Astrocyte of the spinal cord (primary cell): ENCODE data around the gene MSRB3.

Experiments
- DNase-seq: peaks from one replicate; pipeline ENCODE4 v3.0.0; 2011; ENCODE audit warnings: low read depth, low spot score
- H3K4me3 ChIP-seq: 2 replicates; pipeline ENCODE4 v1.5.1; 2011; ENCODE audit warnings: low read depth, mild to moderate bottlenecking, low read length, moderate library complexity
- in situ Hi-C: cut with HindIII; loops from 2 replicates; pipeline ENCODE4 v1.10.0; 2017; ENCODE audit warnings: low sequenced_read_pairs
- TF ChIP-seq, protein P1 (sequence below): IDR thresholded peaks from 2 replicates; pipeline ENCODE4 v1.5.1; 2012; ENCODE audit warnings: low read depth, mild to moderate bottlenecking, low read length, inconsistent platforms

MSRB3 gene

DNA sequence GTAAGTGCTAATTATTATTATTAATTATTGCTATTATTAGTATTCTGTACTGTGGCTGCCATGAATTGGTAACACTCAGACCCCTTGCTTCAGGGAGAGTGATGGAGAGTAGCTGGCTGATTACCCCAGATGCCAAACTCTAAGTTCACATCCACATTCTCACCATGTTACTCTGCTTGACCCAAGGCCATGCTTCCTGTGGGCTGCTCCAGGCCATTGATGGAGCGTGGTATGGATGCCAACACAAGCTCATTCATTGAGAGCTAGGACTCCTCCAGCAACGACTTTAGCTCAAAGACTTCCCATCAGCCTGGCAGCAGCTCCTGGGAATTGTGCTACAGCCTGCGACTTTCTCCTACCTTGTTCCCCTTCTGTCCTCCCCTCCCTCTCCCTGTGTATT, 233.4 kb downstream of the MSRB3 start:
- in situ Hi-C loops, result no loop called here
- TF ChIP-seq, protein P1, sequence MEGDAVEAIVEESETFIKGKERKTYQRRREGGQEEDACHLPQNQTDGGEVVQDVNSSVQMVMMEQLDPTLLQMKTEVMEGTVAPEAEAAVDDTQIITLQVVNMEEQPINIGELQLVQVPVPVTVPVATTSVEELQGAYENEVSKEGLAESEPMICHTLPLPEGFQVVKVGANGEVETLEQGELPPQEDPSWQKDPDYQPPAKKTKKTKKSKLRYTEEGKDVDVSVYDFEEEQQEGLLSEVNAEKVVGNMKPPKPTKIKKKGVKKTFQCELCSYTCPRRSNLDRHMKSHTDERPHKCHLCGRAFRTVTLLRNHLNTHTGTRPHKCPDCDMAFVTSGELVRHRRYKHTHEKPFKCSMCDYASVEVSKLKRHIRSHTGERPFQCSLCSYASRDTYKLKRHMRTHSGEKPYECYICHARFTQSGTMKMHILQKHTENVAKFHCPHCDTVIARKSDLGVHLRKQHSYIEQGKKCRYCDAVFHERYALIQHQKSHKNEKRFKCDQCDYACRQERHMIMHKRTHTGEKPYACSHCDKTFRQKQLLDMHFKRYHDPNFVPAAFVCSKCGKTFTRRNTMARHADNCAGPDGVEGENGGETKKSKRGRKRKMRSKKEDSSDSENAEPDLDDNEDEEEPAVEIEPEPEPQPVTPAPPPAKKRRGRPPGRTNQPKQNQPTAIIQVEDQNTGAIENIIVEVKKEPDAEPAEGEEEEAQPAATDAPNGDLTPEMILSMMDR, result no peak
- no peak overlapping the region for H3K4me3 ChIP-seq
- DNase-seq, result no peak
